SHP77 treated with DMSO at 0.1 percent for 48 hours (cell line): Measurements from ENCODE around the gene INPP1.

Source experiments
- DNase-seq: peaks from one replicate; lab custom pipeline; 2025; lab: John Stamatoyannopoulos, UW

INPP1 gene

DNA sequence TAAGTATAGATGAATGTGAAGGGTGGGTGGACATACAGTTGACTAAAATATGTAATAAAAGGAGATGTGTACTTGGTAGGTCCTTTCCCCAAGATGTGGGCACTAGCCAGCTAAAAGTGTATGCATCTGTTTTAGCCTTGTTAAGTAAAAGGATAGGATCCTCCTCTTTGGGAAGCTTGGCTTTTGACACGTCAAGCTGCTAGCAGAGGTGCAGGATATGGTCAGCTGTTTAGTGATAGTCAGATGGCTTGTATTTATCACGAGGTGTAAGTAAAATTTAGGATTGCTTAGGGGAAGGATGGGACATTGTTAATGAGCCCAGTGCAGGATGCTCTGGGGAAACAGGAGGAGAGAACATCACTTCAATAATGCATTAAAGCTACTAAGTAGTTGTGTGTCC lies 66.2 kb downstream of the INPP1 start:
- DNase-seq: no peak

DNA sequence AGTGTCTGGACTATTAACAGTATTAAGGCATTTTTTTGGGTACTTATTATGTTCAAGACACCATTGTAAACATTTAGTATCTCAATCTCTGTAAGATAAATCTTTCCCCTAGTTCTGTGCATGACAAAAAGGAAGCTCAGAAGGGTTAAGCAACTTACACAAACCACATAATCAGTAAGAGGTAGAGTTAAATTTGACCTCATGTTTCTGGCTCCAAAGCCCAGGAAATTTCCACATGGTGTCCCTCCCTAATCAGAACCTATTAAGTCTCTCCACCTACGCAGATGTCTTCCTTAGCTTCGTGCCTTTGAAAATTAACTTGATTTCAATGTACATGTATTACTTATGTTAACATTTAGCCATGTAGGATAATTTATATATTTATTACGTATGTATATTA lies 66.8 kb downstream of the INPP1 start:
- DNase-seq: no peak

DNA sequence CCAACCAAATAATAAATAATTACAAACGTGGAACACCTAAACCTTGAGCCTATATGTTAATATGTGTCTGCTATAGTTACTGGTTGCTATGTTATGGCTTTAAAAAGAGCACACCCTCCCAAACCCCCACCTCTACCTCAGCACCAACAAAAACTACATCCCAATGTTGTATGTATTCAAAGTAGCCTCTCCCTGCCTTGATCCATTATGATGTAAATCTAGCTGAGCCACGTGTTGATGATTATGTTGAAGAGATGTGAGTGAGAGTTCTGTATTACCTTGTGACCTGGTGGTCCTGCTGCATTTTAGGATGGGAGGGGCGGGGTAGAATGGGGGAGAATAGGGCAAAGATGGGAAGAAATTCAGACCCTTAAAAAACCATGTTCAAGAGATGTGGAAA lies 69.6 kb downstream of the INPP1 start:
- no peak for DNase-seq

DNA sequence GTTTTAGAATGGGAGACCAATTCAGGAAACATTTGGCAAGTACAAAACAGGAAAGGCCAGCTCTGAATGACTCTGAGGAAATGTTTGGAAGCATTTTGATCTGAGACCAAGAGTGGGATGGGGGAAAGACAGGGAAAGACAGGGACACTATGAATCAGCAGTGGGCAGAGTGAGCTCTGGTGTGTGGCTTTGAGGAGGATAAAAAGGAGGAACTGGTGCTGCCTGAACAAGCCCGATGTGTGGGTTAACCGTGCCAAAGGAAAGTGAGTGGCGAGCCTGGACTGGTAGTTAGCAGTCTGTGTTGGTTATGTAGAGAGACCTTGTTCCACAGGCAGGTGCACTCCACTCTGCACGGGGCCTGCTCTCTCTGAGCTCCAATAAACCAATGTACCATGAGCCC lies 70.0 kb downstream of the INPP1 start:
- DNase-seq: no peak

DNA sequence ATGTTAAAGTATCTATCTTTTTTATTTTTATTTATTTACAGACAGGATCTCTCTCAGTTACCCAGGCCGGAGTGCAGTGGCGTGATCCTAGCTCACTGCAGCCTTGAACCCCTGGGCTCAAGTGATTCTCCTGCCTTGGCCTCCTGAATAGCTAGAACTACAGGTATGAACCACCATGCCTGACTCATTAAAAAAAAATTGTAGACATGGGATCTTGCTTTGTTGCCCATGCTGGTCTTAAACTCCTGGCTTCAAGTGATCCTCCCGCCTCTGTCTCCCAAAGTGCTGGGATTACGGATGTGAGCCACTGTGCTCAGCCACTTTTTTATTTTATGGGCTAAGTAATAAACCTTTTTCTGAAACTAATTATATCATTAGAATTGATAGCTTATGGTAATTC lies 71.9 kb downstream of the INPP1 start:
- no peak for DNase-seq

DNA sequence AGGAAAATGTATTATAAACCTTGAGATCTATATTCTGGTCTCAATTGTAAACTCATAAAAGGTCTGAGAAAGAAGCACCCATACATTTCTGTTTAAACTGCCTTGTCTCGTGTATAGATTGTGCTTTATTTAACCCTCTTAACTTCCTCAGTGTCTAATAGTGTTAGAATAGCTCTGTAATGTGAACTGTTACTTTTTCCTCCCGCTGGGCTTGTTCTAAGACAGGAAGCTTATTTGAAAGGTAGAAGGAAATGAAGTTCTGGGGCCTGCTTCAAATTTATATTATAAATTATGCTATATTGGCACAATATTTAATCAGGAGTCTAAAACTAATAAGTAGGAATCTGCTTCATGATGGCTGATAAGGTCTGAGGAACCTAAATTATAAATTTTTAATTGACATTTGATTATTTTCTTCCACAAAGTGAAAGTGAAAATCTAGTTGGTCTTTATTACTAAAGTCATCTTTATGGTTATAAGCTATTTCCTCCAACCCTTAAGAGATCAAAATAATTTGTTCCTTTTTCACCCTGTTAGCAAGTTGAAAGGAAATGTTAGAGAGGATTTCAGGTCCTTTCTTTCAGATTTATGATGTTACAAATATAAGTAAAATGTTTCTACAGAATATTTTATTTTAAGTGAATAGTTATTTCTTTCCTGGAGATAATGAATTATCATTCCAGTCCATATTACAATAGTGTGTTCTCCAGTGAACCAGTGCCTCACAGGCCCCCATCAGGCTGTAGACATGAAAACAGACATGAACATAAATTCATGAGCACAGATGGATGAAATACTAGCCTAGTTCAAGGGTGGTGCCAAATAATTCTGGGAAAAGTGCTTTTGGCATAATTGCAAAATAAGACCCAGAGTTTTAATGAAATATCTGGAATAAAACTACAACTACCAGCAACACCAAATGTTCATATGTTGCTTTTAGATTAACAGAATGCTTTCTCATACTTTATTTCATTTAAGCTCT lies 72.7 kb downstream of the INPP1 start:
- DNase-seq: no peak

DNA sequence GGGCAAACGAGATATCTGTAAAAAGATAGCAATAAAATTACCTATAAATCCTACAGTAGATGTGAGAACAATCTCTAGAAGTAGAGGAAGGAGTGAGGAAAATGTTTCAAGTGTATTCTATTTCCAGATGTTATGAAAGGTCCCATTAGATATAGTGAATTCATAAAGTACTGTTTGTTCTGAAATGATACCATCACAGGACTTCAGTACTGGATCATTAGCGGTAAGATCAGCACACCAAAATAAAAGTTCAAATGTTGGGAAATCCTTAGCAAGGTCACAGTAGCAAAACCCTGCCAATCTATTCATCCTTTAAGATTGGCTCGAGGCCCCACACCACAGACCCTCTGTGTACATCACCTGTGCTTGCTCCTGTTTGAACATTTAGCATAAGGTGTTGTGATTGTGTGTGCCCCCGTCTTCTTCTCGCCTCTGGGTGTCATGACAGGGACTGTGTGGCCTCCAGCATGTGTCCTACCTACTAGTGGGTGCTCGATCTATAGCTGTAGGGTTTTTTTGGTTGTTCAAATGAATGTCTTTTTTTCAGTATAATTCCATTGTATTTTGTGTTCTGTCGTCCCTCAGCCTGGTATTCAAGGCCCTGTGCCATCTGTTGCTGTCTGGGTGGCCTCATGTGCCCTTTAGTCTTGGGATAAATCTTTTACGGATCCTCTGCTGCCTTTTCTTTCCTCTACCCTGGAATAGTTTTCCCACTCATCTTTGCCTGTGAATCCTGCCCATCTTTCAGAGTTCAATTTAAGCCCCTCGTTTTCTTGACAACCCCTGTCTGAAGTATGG lies 73.9 kb downstream of the INPP1 start:
- DNase-seq: no peak

DNA sequence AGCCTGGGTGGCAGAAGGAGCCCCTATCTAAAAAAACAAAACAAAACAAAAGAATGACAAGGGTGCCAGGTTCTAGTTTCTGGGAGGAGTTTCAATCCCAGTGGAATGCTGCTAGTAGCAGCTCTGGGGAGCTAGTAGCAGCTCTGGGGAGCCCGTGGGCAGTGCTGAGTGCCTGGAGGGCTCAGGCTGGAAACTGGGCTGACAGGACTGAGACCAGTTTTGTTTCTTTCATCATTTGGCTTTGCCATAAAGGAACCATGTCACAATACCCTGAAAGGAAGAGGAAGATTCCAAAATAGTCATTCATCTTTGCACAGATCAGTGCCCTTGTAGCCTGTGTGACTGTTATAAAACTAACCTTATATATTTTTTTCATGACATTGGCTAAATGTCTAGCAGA lies 75.3 kb downstream of the INPP1 start:
- no peak for DNase-seq

DNA sequence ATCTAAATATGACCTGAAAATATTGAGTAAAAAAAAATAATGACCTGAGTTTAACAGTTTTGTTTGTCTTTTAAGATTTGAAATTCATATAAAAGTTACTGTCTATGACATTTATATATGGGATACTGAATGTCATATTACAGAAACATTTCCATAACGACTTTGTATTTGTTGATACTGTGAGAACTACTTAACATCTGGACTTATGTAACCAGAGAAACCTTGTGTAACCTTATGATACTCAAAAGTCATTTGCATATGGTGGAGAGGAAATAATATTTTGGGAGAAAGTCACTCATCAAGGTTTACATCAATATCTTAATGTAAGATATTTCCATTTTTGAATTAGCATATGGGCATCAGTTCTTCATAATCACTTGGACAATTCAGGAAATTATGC lies 77.4 kb downstream of the INPP1 start:
- no peak for DNase-seq
